ENCODE results near the gene GAB1. TPM values are rescaled to one million over a fixed set of nuclear protein-coding genes. Genes with fewer than 3 reads are reported as not detected.

Gene GAB1
- total and polyA plus RNA-seq, 7 donors = 10.0 to 71.6 (median 44.1) TPM

DNA sequence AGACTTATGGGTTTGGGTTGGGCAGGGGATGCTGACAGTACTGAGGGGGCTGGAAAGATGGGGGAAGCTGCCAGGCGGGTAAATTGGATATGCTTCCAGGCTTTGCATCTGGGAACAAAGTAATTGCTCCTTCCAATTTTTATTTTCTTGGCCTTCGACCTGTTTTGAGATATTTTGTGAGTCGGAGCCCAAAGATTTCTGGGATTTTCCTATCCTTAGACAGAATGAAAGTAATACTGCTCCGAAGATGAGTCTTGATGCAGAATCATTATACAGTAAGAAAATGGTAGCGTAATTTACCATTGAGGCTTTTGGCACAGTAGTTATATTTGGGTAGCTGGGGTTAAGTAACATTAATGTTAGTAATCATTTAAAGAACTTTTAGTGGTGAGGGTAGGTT lies 178.2 kb downstream of the GAB1 start:
- WGBS, 2 donors = 8 to 20% methylated on average over 5 of the region's 5 CpGs
- no peaks in the 10 kb centered on the region for H3K27me3 ChIP-seq
- intact Hi-C loops (cut with DNase I) = no loop called here
- peaks cover 0 to 25% (median 0%) of the 10 kb centered on the region in 4 donors for H3K36me3 ChIP-seq
- TF ChIP-seq POLR2AphosphoS5 (IDR thresholded peaks at IDR 0.05) (no peak), POLR2A (IDR thresholded peaks at IDR 0.05) (no peak), EP300 (IDR thresholded peaks at IDR 0.05) (no peak), CTCF (IDR thresholded peaks at IDR 0.05) (no peak)
- H3K4me1 ChIP-seq = peaks cover 0 to 52% (median 41%) of the 10 kb centered on the region in 4 donors
- peak overlapping the region; percentile 96 to 100 (median 98) for H3K27ac ChIP-seq
- DNase-seq = no peak
- H3K9me3 ChIP-seq = no peaks in the 10 kb centered on the region
- peak overlapping the region; percentile 81 to 98 (median 94) for H3K4me3 ChIP-seq

GRCh38 chr4:143515905-143516304 lies 179.2 kb downstream of the GAB1 start:
- Histone ChIP-seq H3K36me3 (peaks cover 0 to 31% (median 0%) of the 10 kb centered on the region in 4 donors), H3K9me3 (no peaks in the 10 kb centered on the region), H3K4me1 (peaks cover 0 to 61% (median 49%) of the 10 kb centered on the region in 4 donors), H3K27me3 (no peaks in the 10 kb centered on the region), H3K4me3 (peak overlapping the region in 2 of 4 donors; percentile 91 to 96), H3K27ac (peak overlapping the region in 2 of 4 donors; percentile 96 to 100)
- intact Hi-C loops (cut with DNase I) = no loop called here
- no peak for DNase-seq
- no peak for TF ChIP-seq POLR2AphosphoS5 (IDR thresholded peaks at IDR 0.05)
- TF ChIP-seq EP300 (IDR thresholded peaks at IDR 0.05) = no peak
- no peak for TF ChIP-seq CTCF (IDR thresholded peaks at IDR 0.05)
- TF ChIP-seq POLR2A (IDR thresholded peaks at IDR 0.05) = no peak

- Histone ChIP-seq H3K27me3 (no peaks in the 10 kb centered on the region), H3K27ac (peak overlapping the region in 1 of 4 donors; percentile 7), H3K4me1 (peaks cover 0 to 60% (median 52%) of the 10 kb centered on the region in 4 donors), H3K9me3 (no peaks in the 10 kb centered on the region), H3K36me3 (peaks cover 0 to 49% (median 0%) of the 10 kb centered on the region in 4 donors), H3K4me3 (no peak overlapping the region)
- no peak for TF ChIP-seq POLR2A (IDR thresholded peaks at IDR 0.05)
- TF ChIP-seq CTCF (IDR thresholded peaks at IDR 0.05) = no peak
- TF ChIP-seq EP300 (IDR thresholded peaks at IDR 0.05) = no peak
- TF ChIP-seq POLR2AphosphoS5 (IDR thresholded peaks at IDR 0.05) = no peak
- intact Hi-C loops (cut with DNase I) = no loop called here
- no peak for DNase-seq
- WGBS, 2 donors = 85 to 94% methylated on average over 2 of the region's 2 CpGs
Observed at GRCh38 chr4:143517764-143518163, 181.1 kb downstream of the GAB1 start.

Small RNAs within 50 kb of the gene (small RNA-seq; reads per million reads assigned to genes)
- gene MIR3139 = 0 reads per million in 3 donors
- gene RF00019 = 0 reads per million in 3 donors

Other genes starting within 250 kb of the GAB1 start
- 10 to 100 TPM; 16.3 to 21.2 (median 19.0) TPM for gene USP38, start 152.0 kb upstream of the GAB1 start, total RNA-seq
- 10 to 100 TPM in 2 of 3 donors, 1 to 10 TPM in 1; 9.6 to 15.1 (median 14.8) TPM for gene USP38, start 152.0 kb upstream of the GAB1 start, polyA plus RNA-seq
- gene SMARCA5, start 176.8 kb downstream of the GAB1 start, total RNA-seq = 10 to 100 TPM; 35.3 to 46.4 (median 41.8) TPM
- 10 to 100 TPM in 2 of 3 donors, 1 to 10 TPM in 1; 9.6 to 19.8 (median 12.9) TPM for gene SMARCA5, start 176.8 kb downstream of the GAB1 start, polyA plus RNA-seq